Measurements from ENCODE around the gene TMEM203.

GRCh38 chr9:137231372-137232039, 26.1 kb upstream of the TMEM203 start:
- TF ChIP-seq NFIC (IDR thresholded peaks at IDR 0.05; ENCODE audit: borderline replicate concordance) (no peak), CTCF (IDR thresholded peaks at IDR 0.05) (no peak), ELF1 (IDR thresholded peaks at IDR 0.05) (no peak), POLR2AphosphoS5 (IDR thresholded peaks at IDR 0.05; ENCODE audit: low read depth, low read length) (no peak), EP300 (IDR thresholded peaks at IDR 0.05; ENCODE audit: borderline replicate concordance in 1 of 2, low read depth in 1 of 2, low read length in 1 of 2) (no peak), EZH2phosphoT487 (IDR thresholded peaks at IDR 0.05; ENCODE audit: borderline replicate concordance, low read depth) (no peak), GATA2 (CRISPR knock-in tag; IDR thresholded peaks at IDR 0.05) (no peak), SIN3A (IDR thresholded peaks at IDR 0.05; ENCODE audit: borderline replicate concordance, low read depth, low read length) (no peak), SMC3 (IDR thresholded peaks at IDR 0.05; ENCODE audit: low read depth, low read length) (no peak), RFX5 (IDR thresholded peaks at IDR 0.05; ENCODE audit: low read length) (no peak)
- TF ChIP-seq, protein P1, sequence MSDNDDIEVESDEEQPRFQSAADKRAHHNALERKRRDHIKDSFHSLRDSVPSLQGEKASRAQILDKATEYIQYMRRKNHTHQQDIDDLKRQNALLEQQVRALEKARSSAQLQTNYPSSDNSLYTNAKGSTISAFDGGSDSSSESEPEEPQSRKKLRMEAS (IDR thresholded peaks at IDR 0.05; ENCODE audit: low read depth) = no peak
- TF ChIP-seq, protein P2, sequence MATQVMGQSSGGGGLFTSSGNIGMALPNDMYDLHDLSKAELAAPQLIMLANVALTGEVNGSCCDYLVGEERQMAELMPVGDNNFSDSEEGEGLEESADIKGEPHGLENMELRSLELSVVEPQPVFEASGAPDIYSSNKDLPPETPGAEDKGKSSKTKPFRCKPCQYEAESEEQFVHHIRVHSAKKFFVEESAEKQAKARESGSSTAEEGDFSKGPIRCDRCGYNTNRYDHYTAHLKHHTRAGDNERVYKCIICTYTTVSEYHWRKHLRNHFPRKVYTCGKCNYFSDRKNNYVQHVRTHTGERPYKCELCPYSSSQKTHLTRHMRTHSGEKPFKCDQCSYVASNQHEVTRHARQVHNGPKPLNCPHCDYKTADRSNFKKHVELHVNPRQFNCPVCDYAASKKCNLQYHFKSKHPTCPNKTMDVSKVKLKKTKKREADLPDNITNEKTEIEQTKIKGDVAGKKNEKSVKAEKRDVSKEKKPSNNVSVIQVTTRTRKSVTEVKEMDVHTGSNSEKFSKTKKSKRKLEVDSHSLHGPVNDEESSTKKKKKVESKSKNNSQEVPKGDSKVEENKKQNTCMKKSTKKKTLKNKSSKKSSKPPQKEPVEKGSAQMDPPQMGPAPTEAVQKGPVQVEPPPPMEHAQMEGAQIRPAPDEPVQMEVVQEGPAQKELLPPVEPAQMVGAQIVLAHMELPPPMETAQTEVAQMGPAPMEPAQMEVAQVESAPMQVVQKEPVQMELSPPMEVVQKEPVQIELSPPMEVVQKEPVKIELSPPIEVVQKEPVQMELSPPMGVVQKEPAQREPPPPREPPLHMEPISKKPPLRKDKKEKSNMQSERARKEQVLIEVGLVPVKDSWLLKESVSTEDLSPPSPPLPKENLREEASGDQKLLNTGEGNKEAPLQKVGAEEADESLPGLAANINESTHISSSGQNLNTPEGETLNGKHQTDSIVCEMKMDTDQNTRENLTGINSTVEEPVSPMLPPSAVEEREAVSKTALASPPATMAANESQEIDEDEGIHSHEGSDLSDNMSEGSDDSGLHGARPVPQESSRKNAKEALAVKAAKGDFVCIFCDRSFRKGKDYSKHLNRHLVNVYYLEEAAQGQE (IDR thresholded peaks at IDR 0.05; ENCODE audit: low read depth, low read length) = no peak
- TF ChIP-seq, protein P3, sequence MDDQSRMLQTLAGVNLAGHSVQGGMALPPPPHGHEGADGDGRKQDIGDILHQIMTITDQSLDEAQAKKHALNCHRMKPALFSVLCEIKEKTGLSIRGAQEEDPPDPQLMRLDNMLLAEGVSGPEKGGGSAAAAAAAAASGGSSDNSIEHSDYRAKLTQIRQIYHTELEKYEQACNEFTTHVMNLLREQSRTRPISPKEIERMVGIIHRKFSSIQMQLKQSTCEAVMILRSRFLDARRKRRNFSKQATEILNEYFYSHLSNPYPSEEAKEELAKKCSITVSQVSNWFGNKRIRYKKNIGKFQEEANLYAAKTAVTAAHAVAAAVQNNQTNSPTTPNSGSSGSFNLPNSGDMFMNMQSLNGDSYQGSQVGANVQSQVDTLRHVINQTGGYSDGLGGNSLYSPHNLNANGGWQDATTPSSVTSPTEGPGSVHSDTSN (IDR thresholded peaks at IDR 0.05) = no peak
